SK-N-MC (cell line): ENCODE results near the gene ANKS1A.

Experiments used
- EZH2 ChIP-seq: fragments of 200-600 bp; sonication (generic); IDR thresholded peaks from one replicate; pipeline ENCODE4 v1.6.1; 2017; ENCODE audit warnings: antibody characterized with exemption
- FOXP2 ChIP-seq: optimal IDR thresholded peaks from 2 replicates; pipeline ENCODE3; 2011; ENCODE audit warnings: mild to moderate bottlenecking, moderate library complexity; ENCODE audit not compliant: insufficient read depth; ENCODE audit errors: extremely low read length, control extremely low read depth
- POLR2AphosphoS5 ChIP-seq: IDR thresholded peaks from 2 replicates; pipeline ENCODE4 v1.6.1; 2012; ENCODE audit warnings: mild to moderate bottlenecking, low read depth, low read length, borderline replicate concordance

GRCh38 chr6:34866509-34866908 is 22.5 kb upstream of the ANKS1A start:
- TF ChIP-seq POLR2AphosphoS5, result no peak
- TF ChIP-seq EZH2, result no peak
- TF ChIP-seq FOXP2, result no peak
